CD14-positive monocyte (primary cell): ENCODE results near the gene SATB2. TPM values are rescaled to one million over a fixed set of nuclear protein-coding genes. Genes with fewer than 3 reads are reported as not detected.
A peak's percentile ranks its signal among the peaks of the same experiment; 100 is the strongest.

Experiments
- DNase-seq, 3 donors: peaks; one replicate each; pipeline ENCODE4 v3.0.0-alpha.2; 2011 to 2022
- H2AFZ ChIP-seq: 2 replicates; pipeline ENCODE4 v1.6.0; 2012; ENCODE audit warnings: mild to moderate bottlenecking, low read depth, low read length, inconsistent platforms; ENCODE audit not compliant: insufficient read depth, poor library complexity, severe bottlenecking
- H3K27ac ChIP-seq, 2 donors: 1 replicate in 1 of 2; 2 replicates in 1 of 2; pipeline ENCODE4 v1.5.1; 2012 to 2013; ENCODE audit warnings: low read length in 2 of 2, control low read depth in 1 of 2, inconsistent platforms in 1 of 2, low read depth in 1 of 2, mild to moderate bottlenecking in 1 of 2
- H3K27me3 ChIP-seq, 2 donors: one replicate each; pipeline versions ENCODE4 v1.6.0 to v1.6.1; 2011 to 2013; ENCODE audit warnings: low read length in 2 of 2; ENCODE audit not compliant: control insufficient read depth in 2 of 2, insufficient read depth in 2 of 2
- H3K36me3 ChIP-seq, 2 donors: replicated peaks in 1 of 2; 1 replicate in 1 of 2; 2 replicates in 1 of 2; pipeline versions ENCODE4 v1.5.1 to v1.6.1; 2012 to 2013; ENCODE audit warnings: low read length in 2 of 2, control low read depth in 1 of 2, inconsistent platforms in 1 of 2, mild to moderate bottlenecking in 1 of 2; ENCODE audit not compliant: insufficient read depth in 2 of 2, control insufficient read depth in 1 of 2
- H3K4me1 ChIP-seq, 2 donors: 1 replicate in 1 of 2; 2 replicates in 1 of 2; pipeline versions ENCODE4 v1.5.1 to v1.6.1; 2012 to 2013; ENCODE audit warnings: low read length in 2 of 2, control low read depth in 1 of 2, inconsistent platforms in 1 of 2, mild to moderate bottlenecking in 1 of 2, moderate library complexity in 1 of 2; ENCODE audit not compliant: insufficient read depth in 2 of 2, control insufficient read depth in 1 of 2
- H3K4me2 ChIP-seq: replicated peaks from 2 replicates; pipeline ENCODE3; 2012; ENCODE audit warnings: low read length, moderate library complexity, mild to moderate bottlenecking; ENCODE audit not compliant: poor library complexity, severe bottlenecking; ENCODE audit errors: extremely low read depth
- H3K4me3 ChIP-seq, 3 experiments: fragments of 200-600 bp in 1 of 3; sonication (generic) in 1 of 3; replicated peaks in 1 of 3; 1 replicate in 2 of 3; 2 replicates in 1 of 3; pipeline ENCODE4 v1.5.1; 2011 to 2013; ENCODE audit warnings: low read length in 3 of 3, mild to moderate bottlenecking in 3 of 3, control low read depth in 2 of 3, low read depth in 2 of 3, inconsistent platforms in 1 of 3, moderate library complexity in 1 of 3
- H3K79me2 ChIP-seq: 2 replicates; pipeline ENCODE4 v1.6.0; 2012; ENCODE audit warnings: mild to moderate bottlenecking, control low read depth, inconsistent platforms, low read length, moderate library complexity; ENCODE audit not compliant: insufficient read depth
- H3K9ac ChIP-seq: 2 replicates; pipeline ENCODE4 v1.6.0; 2017; ENCODE audit warnings: low read length, mild to moderate bottlenecking; ENCODE audit not compliant: insufficient read depth, poor library complexity, severe bottlenecking
- H3K9me3 ChIP-seq, 2 donors: replicated peaks in 1 of 2; 1 replicate in 1 of 2; 2 replicates in 1 of 2; pipeline versions ENCODE4 v1.5.1 to v1.6.1; 2012 to 2013; ENCODE audit warnings: low read length in 2 of 2, control low read depth in 1 of 2; ENCODE audit not compliant: control insufficient read depth in 1 of 2, insufficient read depth in 1 of 2
- H4K20me1 ChIP-seq: 2 replicates; pipeline ENCODE4 v1.6.0; 2012; ENCODE audit warnings: mild to moderate bottlenecking, low read length, control low read depth, moderate library complexity; ENCODE audit not compliant: insufficient read depth
- H3K27ac Mint-ChIP-seq, 7 donors: one replicate each; pipeline ENCODE4 v1.8.0; 2020; ENCODE audit warnings: mild to moderate bottlenecking in 7 of 7, mixed read lengths in 7 of 7, moderate library complexity in 6 of 7, inconsistent platforms in 2 of 7
- H3K27me3 Mint-ChIP-seq, 3 donors: one replicate each; pipeline ENCODE4 v1.8.0; 2021 to 2022; ENCODE audit warnings: low read depth in 3 of 3, mild to moderate bottlenecking in 3 of 3, mixed read lengths in 3 of 3, moderate library complexity in 3 of 3, inconsistent platforms in 1 of 3
- H3K36me3 Mint-ChIP-seq, 2 donors: one replicate each; pipeline ENCODE4 v1.8.0; 2020; ENCODE audit warnings: mixed read lengths in 2 of 2, inconsistent platforms in 1 of 2, mild to moderate bottlenecking in 1 of 2
- H3K4me1 Mint-ChIP-seq: one replicate; pipeline ENCODE4 v1.8.0; 2020; ENCODE audit warnings: mild to moderate bottlenecking, mixed read lengths
- H3K4me3 Mint-ChIP-seq, 2 donors: one replicate each; pipeline ENCODE4 v1.8.0; 2020; ENCODE audit warnings: mild to moderate bottlenecking in 2 of 2, mixed read lengths in 2 of 2, moderate library complexity in 1 of 2
- H3K9me3 Mint-ChIP-seq, 7 donors: one replicate each; pipeline ENCODE4 v1.8.0; 2020 to 2022; ENCODE audit warnings: mixed read lengths in 7 of 7, mild to moderate bottlenecking in 6 of 7, moderate library complexity in 6 of 7, inconsistent platforms in 2 of 7
- CTCF ChIP-seq: fragments of 200-600 bp; IDR thresholded peaks from one replicate; pipeline ENCODE4 v1.8.0; 2022; ENCODE audit warnings: antibody characterized with exemption, mild to moderate bottlenecking
- WGBS: methylation state at CpG from one replicate; pipeline ENCODE4 v1.1.5; 2013; ENCODE audit warnings: missing lambda C conversion rate; ENCODE audit not compliant: insufficient coverage; 5-methylcytosine and 5-hydroxymethylcytosine counted together
- intact Hi-C, 2 donors: fragments of 100-400 bp; cut with micrococcal nuclease; formaldehyde crosslinking; loops; one replicate each; pipeline versions ENCODE4 v1.15.0 to v1.15.1; 2023
- polyA plus RNA-seq, 3 donors: library from polyadenylated mRNA; depleted of rRNA in 1 of 3; unstranded in 2 of 3; stranded (reverse) in 1 of 3; fragments of 300-500 nt in 2 of 3; fragments of >200 nt in 1 of 3; fragmentation: Illumina TruSeq in 2 of 3; gene quantifications; 1 replicate in 2 of 3; 2 replicates in 1 of 3; pipeline ENCODE4 v1.2.3, GENCODE V29; 2012 to 2021

The SATB2 gene
- polyA plus RNA-seq, 3 donors = 0.13 to 0.69 (median 0.14) TPM

- peak; percentile 63 to 68 (median 64) for DNase-seq
- Histone ChIP-seq H3K4me1 (peaks cover 45 to 67% of the 10 kb centered on the region in 2 donors), H3K36me3 (no peaks in the 10 kb centered on the region), H3K79me2 (no peaks in the 10 kb centered on the region), H3K9me3 (peaks cover 36 to 55% of the 10 kb centered on the region in 2 donors), H3K27me3 (peaks cover 75 to 81% of the 10 kb centered on the region in 2 donors), H3K4me3 (peak overlapping the region; percentile 23 to 75 (median 29)), H3K9ac (no peak overlapping the region), H3K27ac (no peak overlapping the region), H3K4me2 (peak overlapping the region; percentile 85), H2AFZ (peak overlapping the region; percentile 73), H4K20me1 (no peaks in the 10 kb centered on the region)
- Mint-ChIP-seq H3K9me3 (peaks cover 7 to 63% (median 57%) of the 10 kb centered on the region in 7 donors), H3K27ac (no peak overlapping the region), H3K27me3 (peaks cover 74 to 93% (median 82%) of the 10 kb centered on the region in 3 donors), H3K4me3 (peak overlapping the region; percentile 65 to 87), H3K4me1 (peaks cover 53% of the 10 kb centered on the region), H3K36me3 (peaks cover 6 to 17% of the 10 kb centered on the region in 2 donors)
- WGBS = under 1% methylated on average over 45 of the region's 63 CpGs
- intact Hi-C loops = no loop called here
- peak; percentile 96 for TF ChIP-seq CTCF
These were observed 5.4 kb upstream of the SATB2 start for GRCh38 chr2:199462956-199463692.

GRCh38 chr2:199462347-199462955 is 4.7 kb upstream of the SATB2 start:
- intact Hi-C loops = no loop called here
- peak overlapping the region; percentile 85 for H3K4me2 ChIP-seq
- peak overlapping the region; percentile 37 to 84 for H3K4me3 Mint-ChIP-seq
- H3K4me1 ChIP-seq = peaks cover 47 to 73% of the 10 kb centered on the region in 2 donors
- H3K79me2 ChIP-seq = no peaks in the 10 kb centered on the region
- H3K36me3 Mint-ChIP-seq = peaks cover 3 to 13% of the 10 kb centered on the region in 2 donors
- no peak overlapping the region for H3K27ac ChIP-seq
- peaks cover 72 to 79% of the 10 kb centered on the region in 2 donors for H3K27me3 ChIP-seq
- H2AFZ ChIP-seq = no peak overlapping the region
- 6% methylated on average over 37 of the region's 46 CpGs for WGBS
- peaks cover 74 to 93% (median 82%) of the 10 kb centered on the region in 3 donors for H3K27me3 Mint-ChIP-seq
- TF ChIP-seq CTCF = no peak
- H3K4me1 Mint-ChIP-seq = peaks cover 53% of the 10 kb centered on the region
- no peak overlapping the region for H3K9ac ChIP-seq
- no peak for DNase-seq
- no peak overlapping the region for H3K27ac Mint-ChIP-seq
- H3K9me3 ChIP-seq = peaks cover 30 to 49% of the 10 kb centered on the region in 2 donors
- H4K20me1 ChIP-seq = no peaks in the 10 kb centered on the region
- H3K4me3 ChIP-seq = peak overlapping the region in 1 of 3 experiments; percentile 75
- no peaks in the 10 kb centered on the region for H3K36me3 ChIP-seq
- peaks cover 3 to 58% (median 57%) of the 10 kb centered on the region in 7 donors for H3K9me3 Mint-ChIP-seq
